ENCODE data around the gene PTGR1.

PTGR1 gene

DNA sequence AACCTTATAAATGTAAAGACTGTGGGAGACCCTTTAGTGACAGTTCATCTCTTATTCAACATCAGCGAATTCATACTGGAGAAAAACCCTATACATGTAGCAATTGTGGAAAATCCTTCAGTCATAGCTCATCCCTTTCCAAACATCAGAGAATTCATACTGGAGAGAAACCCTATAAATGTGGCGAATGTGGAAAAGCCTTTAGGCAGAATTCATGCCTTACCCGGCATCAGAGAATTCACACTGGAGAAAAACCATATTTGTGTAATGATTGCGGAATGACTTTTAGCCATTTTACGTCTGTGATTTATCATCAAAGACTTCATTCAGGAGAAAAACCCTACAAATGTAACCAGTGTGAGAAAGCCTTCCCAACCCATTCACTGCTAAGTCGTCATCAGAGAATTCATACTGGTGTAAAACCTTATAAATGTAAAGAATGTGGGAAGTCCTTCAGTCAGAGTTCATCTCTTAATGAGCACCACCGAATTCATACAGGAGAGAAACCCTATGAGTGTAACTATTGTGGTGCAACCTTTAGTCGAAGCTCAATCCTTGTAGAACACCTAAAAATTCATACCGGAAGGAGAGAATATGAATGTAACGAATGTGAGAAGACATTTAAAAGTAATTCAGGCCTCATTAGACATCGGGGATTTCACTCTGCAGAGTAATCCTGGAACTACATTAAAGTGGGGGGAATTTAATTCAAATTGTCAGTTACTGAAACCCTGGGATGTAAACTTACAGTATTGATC lies 56.8 kb downstream of the PTGR1 start:
- DNase-seq (ENCODE audit: low read depth in 2 of 2): no peak

DNA sequence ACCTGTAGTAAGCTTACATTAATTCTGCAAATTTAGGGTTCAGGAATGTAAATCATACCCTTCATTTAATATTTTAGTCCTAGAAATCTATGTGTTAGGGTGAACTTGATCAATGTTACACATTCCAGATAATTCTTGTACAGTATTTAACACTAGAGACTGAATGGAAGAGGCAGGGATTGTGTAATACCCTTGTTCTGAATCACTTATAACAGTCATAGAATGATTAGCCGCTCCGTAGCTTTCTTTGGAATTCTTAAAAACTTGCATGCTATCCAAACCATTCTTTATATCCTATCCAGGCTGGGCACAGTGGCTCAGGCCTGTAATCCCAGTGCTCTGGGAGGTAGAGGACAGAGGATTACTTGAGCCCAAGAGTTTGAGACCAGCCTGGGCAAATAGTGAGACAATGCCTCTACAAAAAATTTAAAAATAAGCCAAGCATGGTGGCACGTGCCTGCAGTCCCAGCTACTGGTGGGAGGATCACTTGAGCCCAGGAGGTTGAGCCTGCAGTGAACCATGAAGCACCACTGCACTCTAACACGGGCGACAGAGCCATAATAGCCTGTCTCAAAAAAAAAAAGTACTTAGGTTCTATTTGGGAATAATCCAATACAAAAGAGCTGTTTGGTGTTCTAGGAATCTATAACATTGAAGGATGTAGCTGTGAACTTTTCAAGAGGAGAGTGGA lies 66.2 kb downstream of the PTGR1 start:
- no peak for DNase-seq (ENCODE audit: low read depth in 2 of 2)

DNA sequence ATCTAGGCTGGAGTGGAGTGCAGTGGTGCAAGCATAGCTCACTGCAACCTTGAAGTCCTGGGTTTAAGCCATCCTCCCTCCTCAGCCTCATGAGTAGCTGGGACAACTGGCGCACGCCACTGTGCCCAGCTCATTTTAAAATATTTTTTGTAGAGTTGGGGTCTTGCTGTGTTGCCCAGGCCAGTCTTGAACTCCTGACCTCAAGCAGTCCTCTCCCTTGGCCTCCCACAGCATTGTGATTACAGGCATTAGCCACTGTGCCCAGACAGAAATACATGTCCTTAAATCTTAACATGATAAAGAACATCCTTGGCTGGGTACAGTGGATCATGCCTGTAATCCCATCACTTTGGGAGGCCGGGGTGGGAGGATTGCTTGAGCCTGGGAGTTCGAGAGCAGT lies 67.7 kb downstream of the PTGR1 start:
- no peak for DNase-seq (ENCODE audit: low read depth in 2 of 2)

DNA sequence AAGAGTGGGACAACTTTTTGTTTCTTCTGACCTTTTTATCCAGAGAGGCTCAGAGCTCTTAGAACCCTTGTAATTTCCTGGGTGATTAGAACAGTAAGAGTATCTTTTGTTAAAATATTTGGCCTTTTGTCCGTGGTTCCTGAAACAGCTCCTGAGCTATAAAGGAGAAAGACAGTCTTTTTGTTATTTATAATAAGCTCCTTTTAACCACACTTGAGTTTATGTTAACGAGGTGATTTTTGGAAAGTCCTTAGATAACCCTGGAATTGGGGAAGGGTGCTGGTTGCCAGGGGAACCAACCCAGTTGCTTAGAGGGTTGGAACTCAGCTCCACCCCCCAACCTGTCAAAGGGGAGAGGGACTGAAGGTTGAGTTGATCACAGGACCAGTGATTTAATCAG lies 69.7 kb downstream of the PTGR1 start:
- no peak for DNase-seq (ENCODE audit: low read depth in 2 of 2)

DNA sequence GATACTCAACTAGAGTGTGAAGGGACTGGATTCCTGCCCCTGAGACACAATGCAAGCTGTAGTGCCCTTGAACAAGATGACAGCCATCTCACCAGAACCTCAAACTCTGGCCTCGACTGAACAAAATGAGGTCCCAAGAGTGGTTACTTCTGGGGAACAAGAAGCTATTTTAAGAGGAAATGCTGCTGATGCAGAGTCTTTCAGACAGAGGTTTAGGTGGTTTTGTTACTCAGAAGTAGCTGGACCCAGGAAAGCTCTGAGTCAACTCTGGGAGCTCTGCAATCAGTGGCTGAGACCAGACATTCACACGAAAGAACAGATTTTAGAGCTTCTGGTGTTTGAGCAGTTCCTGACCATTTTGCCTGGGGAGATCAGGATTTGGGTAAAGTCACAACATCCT lies 72.1 kb downstream of the PTGR1 start:
- no peak for DNase-seq (ENCODE audit: low read depth in 2 of 2)

DNA sequence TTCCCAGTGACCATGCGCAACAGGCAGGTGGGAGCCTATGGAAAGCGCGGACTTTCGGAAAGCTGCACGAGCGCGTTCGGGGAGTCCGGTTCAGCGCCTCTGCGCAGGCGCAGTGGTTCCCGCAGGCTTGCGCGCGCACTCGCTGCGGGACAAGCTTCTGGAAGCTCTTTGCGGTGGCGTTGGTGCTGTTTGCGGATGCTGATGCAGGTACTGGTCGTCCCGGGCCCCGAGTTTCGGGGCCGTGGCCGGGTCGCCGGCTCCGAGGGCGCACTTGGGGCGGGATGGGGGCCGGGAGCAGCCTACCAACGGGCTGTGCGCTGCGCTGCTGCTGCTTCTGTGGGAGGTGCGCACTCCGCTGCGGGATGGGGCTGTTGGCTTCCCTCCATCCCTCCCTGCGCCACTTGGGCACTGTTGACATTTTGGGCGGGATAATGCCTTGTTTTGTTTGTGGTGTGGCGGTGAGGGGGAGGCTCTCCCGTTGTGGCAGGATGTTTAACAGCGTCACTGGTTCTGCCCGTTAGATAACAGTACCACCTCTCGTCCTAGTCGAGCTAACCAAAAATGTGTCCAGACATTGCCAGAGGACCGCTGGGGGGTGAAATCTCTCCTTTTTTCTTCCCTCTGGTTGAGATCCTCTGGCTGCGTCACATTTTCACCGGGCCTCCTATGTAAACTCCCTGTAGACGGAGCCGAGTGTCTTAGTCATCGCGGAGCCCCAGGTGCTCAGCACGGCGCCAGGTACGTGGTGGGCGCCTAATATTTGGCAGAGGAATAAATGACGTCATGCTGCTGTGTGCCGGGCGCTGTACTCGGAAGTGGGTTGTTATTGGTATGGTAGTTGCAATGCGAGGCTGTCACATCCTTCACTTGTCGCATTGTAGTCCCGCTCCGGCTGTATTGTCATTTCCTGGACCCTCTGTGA lies 74.1 kb downstream of the PTGR1 start, which contains the start of gene ZNF483:
ZNF483 (plus strand) TSS at position 124 of the 922 bp plus-strand sequence. CDS start 2,217 bp downstream, outside the sequence.
- DNase-seq (ENCODE audit: low read depth in 2 of 2): peak; percentile 44 to 55

DNA sequence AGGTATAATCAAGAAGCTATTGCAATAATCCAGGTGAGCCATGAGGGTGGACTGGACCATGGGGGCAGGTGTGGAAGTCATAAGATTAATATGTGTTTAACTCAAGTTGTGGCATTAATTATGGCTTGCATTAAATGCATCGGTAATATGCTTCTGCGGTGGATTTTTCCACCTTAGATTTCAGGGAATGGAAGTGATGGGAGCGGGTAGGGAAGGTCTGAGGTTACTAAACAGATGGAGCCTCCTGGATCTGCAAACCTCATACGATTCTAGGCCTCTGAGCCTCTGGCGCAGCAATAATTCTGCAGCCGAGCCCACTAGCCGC lies 74.8 kb downstream of the PTGR1 start:
- no peak for DNase-seq (ENCODE audit: low read depth in 2 of 2)

DNA sequence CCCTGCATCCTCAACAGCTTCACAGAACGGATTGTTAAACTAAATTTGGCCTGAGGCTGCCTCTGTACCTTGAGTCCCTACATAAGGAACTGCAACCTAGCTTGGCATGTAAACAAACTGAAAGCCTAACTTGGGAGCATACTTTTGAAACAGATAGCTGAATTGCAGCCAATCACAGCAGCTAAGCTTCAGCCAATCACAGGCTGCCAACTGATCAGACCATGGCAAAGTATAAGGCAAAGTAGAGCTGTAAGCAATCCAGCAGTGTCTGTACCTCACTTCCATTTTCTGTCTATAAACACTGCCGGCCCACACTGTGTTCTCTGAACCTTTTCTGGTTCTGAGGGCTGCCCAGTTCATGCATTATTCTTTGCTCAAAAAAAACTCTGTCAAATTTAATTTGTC lies 83.4 kb downstream of the PTGR1 start:
- no peak for DNase-seq (ENCODE audit: low read depth in 2 of 2)

DNA sequence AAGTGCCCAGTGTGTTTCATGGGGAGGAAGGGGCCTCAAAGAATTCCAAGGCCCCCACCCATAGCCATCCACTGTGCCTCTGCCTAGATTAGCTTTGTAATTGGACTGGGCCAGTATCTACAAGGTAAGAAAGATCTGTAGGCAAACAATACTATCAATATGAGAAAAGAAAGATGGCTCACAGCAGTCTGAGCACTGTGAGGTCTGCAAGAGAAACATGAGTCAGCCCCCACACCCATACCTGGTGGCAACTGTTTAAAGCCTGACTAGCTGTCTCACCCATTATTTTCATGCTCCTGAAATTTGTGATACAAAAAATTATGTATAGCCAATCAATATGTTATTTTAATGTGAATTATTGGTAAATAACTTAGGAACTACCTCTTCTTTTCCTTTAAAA lies 84.5 kb downstream of the PTGR1 start:
- DNase-seq (ENCODE audit: low read depth in 2 of 2): no peak

All from stimulated activated CD8-positive, alpha-beta memory T cell treated with anti-CD3 and anti-CD28 coated beads, Interleukin-15, amount 100 ng/mL, for 48 hours (primary cell).